Upper lobe of left lung (tissue), 4 donors: Measurements from ENCODE around the gene FLOT2.

Experiments
- EP300 ChIP-seq, 4 donors: sonication (generic); formaldehyde crosslinking; IDR thresholded peaks; one replicate each; pipeline ENCODE4 v1.5.1; 2017; ENCODE audit warnings: antibody characterized with exemption in 4 of 4, control low read depth in 2 of 4
- POLR2A ChIP-seq, 4 donors: fragments of 450-650 bp; IDR thresholded peaks; one replicate each; pipeline ENCODE4 v1.5.1; 2016 to 2017; ENCODE audit warnings: antibody characterized with exemption in 4 of 4, mild to moderate bottlenecking in 2 of 4
- POLR2AphosphoS5 ChIP-seq, 2 donors: sonication (generic); formaldehyde crosslinking; IDR thresholded peaks; one replicate each; pipeline ENCODE4 v1.5.1; 2017; ENCODE audit warnings: antibody characterized with exemption in 2 of 2
- TF ChIP-seq, protein P1 (sequence below), 6 experiments: fragments of 450-650 bp in 4 of 6; fragments of 200-600 bp in 2 of 6; sonication (generic) in 2 of 6; IDR thresholded peaks; one replicate each; pipeline ENCODE4 v1.5.1; 2016 to 2019; ENCODE audit warnings: antibody characterized with exemption in 6 of 6

GRCh38 chr17:28857905-28858800 lies 39.4 kb downstream of the FLOT2 start:
- TF ChIP-seq, protein P1, sequence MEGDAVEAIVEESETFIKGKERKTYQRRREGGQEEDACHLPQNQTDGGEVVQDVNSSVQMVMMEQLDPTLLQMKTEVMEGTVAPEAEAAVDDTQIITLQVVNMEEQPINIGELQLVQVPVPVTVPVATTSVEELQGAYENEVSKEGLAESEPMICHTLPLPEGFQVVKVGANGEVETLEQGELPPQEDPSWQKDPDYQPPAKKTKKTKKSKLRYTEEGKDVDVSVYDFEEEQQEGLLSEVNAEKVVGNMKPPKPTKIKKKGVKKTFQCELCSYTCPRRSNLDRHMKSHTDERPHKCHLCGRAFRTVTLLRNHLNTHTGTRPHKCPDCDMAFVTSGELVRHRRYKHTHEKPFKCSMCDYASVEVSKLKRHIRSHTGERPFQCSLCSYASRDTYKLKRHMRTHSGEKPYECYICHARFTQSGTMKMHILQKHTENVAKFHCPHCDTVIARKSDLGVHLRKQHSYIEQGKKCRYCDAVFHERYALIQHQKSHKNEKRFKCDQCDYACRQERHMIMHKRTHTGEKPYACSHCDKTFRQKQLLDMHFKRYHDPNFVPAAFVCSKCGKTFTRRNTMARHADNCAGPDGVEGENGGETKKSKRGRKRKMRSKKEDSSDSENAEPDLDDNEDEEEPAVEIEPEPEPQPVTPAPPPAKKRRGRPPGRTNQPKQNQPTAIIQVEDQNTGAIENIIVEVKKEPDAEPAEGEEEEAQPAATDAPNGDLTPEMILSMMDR (IDR thresholded peaks at IDR 0.05): no peak
- TF ChIP-seq POLR2AphosphoS5 (IDR thresholded peaks at IDR 0.05) (no peak), EP300 (IDR thresholded peaks at IDR 0.05) (no peak), POLR2A (IDR thresholded peaks at IDR 0.05) (no peak)
